Keratinocyte (primary cell): Measurements from ENCODE around the gene MRPL43.

ENCODE experiments used
- CTCF ChIP-seq, 3 experiments: IDR thresholded peaks in 1 of 3; conservative IDR thresholded peaks in 1 of 3; optimal IDR thresholded peaks in 1 of 3; 2 replicates in 2 of 3; 3 replicates in 1 of 3; pipeline versions ENCODE3 to v1.5.1; 2011; ENCODE audit warnings: low read length in 3 of 3, mild to moderate bottlenecking in 3 of 3, moderate library complexity in 2 of 3, control low read depth in 1 of 3, inconsistent platforms in 1 of 3; ENCODE audit not compliant: insufficient read depth in 2 of 3; ENCODE audit errors: extremely low read depth in 1 of 3
- EZH2 ChIP-seq: IDR thresholded peaks from one replicate; pipeline ENCODE4 v1.6.1; 2012; ENCODE audit warnings: inconsistent platforms, mild to moderate bottlenecking, low read length, moderate library complexity

- TF ChIP-seq CTCF (optimal IDR thresholded peaks at IDR 0.05 in 1 of 3, IDR thresholded peaks at IDR 0.05 in 1 of 3, conservative IDR thresholded peaks at IDR 0.05 in 1 of 3; ENCODE audit: extremely low read depth in 1 of 3, insufficient read depth in 2 of 3, low read length in 3 of 3) (no peak), EZH2 (no peak)
Observed at GRCh38 chr10:100939763-100940344, 47.4 kb downstream of the MRPL43 start.
